ENCODE data around the gene PLEKHH1. TPM values are rescaled to one million over a fixed set of nuclear protein-coding genes. Genes with fewer than 3 reads are reported as not detected.

Gene PLEKHH1
- total and polyA plus RNA-seq, 2 of the 8 experiments (the other 6 are each of a cell fraction or from before 2014, with no cell fraction given) = 28.3 to 33.3 TPM

- peaks cover 2 to 4% of the 10 kb centered on the region in 2 experiments for H4K20me1 ChIP-seq (replicated peaks in 1 of 2; ENCODE audit: control insufficient read depth in 1 of 2, insufficient read depth in 2 of 2, low read length in 2 of 2)
- H3K36me3 ChIP-seq (ENCODE audit: control insufficient read depth in 2 of 4, insufficient read depth in 4 of 4, low read length in 3 of 4) = no peaks in the 10 kb centered on the region
- H4K8ac ChIP-seq (ENCODE audit: extremely low read depth, insufficient read depth, low read length) = no peak overlapping the region
- no peak overlapping the region for H3K56ac ChIP-seq (replicated peaks; ENCODE audit: insufficient read length, low read depth, low read length)
- no peak overlapping the region for H3K4ac ChIP-seq (replicated peaks; ENCODE audit: insufficient read length, low read depth, low read length)
- H3K27ac ChIP-seq (ENCODE audit: low read depth, low read length) = no peak overlapping the region
- no peak overlapping the region for H3K4me3 ChIP-seq (ENCODE audit: extremely low read depth in 1 of 4, insufficient read depth in 2 of 4, low read depth in 3 of 4, low read length in 4 of 4)
- H2BK20ac ChIP-seq (ENCODE audit: low read length) = no peak overlapping the region
- H3K9me3 ChIP-seq (ENCODE audit: insufficient read depth in 2 of 2, low read depth in 1 of 2, low read length in 1 of 2) = no peaks in the 10 kb centered on the region
- 96% methylated on average over 3 of the region's 3 CpGs; no CpG with 5 or more reads in 1 of the 2 experiments for WGBS, 2 experiments (ENCODE audit: extremely low coverage in 1 of 2, insufficient coverage in 1 of 2, insufficient read length in 1 of 2, insufficient replicate concordance in 2 of 2, low coverage in 1 of 2, low lambda C conversion rate in 2 of 2, missing lambda C conversion rate in 1 of 2)
- H3K79me2 ChIP-seq (ENCODE audit: control insufficient read depth in 1 of 2, insufficient read depth in 2 of 2, low read length in 2 of 2) = no peaks in the 10 kb centered on the region
- no peak overlapping the region for H2AFZ ChIP-seq (ENCODE audit: low read length)
- H2BK12ac ChIP-seq (ENCODE audit: low read depth, low read length) = no peak overlapping the region
- H3K23me2 ChIP-seq (ENCODE audit: low read depth, low read length) = no peaks in the 10 kb centered on the region
- H3K4me1 ChIP-seq (replicated peaks in 1 of 4; ENCODE audit: control insufficient read depth in 3 of 4, insufficient read depth in 4 of 4, low read length in 3 of 4) = no peaks in the 10 kb centered on the region
- no peak overlapping the region for H3K23ac ChIP-seq (ENCODE audit: insufficient read length)
- POLR2A ChIA-PET (ENCODE audit: partially characterized antibody) = no interaction called here
- H2BK5ac ChIP-seq (ENCODE audit: low read depth, low read length) = no peak overlapping the region
- H3K79me1 ChIP-seq (ENCODE audit: low read depth, low read length) = no peaks in the 10 kb centered on the region; the same call in 1 of the 2 replicates
- no peak overlapping the region for H3K4me2 ChIP-seq (ENCODE audit: insufficient read depth in 1 of 2, low read depth in 2 of 2, low read length in 2 of 2)
- H3K27me3 ChIP-seq (replicated peaks in 1 of 4; ENCODE audit: control insufficient read depth in 3 of 4, extremely low read depth in 1 of 4, insufficient read depth in 3 of 4, low read length in 3 of 4) = no peaks in the 10 kb centered on the region
- TF ChIP-seq KDM5A (IDR thresholded peaks at IDR 0.05; ENCODE audit: low read length) = no peak
- no peak for TF ChIP-seq CBX5 (IDR thresholded peaks at IDR 0.05; ENCODE audit: low read depth, low read length)
- no peak for TF ChIP-seq SUZ12 (IDR thresholded peaks at IDR 0.05; ENCODE audit: low read length)
- TF ChIP-seq SIX5 (IDR thresholded peaks at IDR 0.05; ENCODE audit: low read depth, low read length) = no peak
- TF ChIP-seq PHF8 (conservative IDR thresholded peaks at IDR 0.05; ENCODE audit: low read depth, low read length) = no peak
- TF ChIP-seq ASH2L (IDR thresholded peaks at IDR 0.05; ENCODE audit: low read length) = no peak
- H2AK5ac ChIP-seq (ENCODE audit: low read depth, low read length) = no peak overlapping the region
- no peak overlapping the region for H3K14ac ChIP-seq (ENCODE audit: insufficient read length)
- DNase-seq (ENCODE audit: low read depth in 1 of 2, low spot score in 2 of 2) (no peak), FAIRE-seq (no peak)
- no peak overlapping the region for H2BK15ac ChIP-seq (ENCODE audit: low read length)
- no peak overlapping the region for H4K5ac ChIP-seq (ENCODE audit: insufficient read length, low read depth, low read length)
- no peak overlapping the region for H3K18ac ChIP-seq (ENCODE audit: extremely low read depth, low read length)
- H3K9ac ChIP-seq (replicated peaks in 1 of 4; ENCODE audit: extremely low read depth in 1 of 4, low read depth in 3 of 4, low read length in 3 of 4) = no peak overlapping the region
- CTCF ChIA-PET (ENCODE audit: partially characterized antibody) = interaction anchor here (2.4 kb wide), 1 partner anchor 17 kb away, joined by 15 read pairs; the partner anchor contains the start of gene ARG2
- H2BK120ac ChIP-seq (replicated peaks; ENCODE audit: low read depth, low read length) = no peak overlapping the region
- H4K91ac ChIP-seq (replicated peaks; ENCODE audit: insufficient read length, low read length) = no peak overlapping the region
Observed at GRCh38 chr14:67636361-67636919, 103.3 kb downstream of the PLEKHH1 start.
